CD4-positive, alpha-beta T cell treated with Interleukin-10 for 1 hour (primary cell): ENCODE measurements around the gene UROC1.

Source experiments
- DNase-seq: peaks from one replicate; pipeline ENCODE4 v3.0.0-alpha.2; 2020

The UROC1 gene

DNA sequence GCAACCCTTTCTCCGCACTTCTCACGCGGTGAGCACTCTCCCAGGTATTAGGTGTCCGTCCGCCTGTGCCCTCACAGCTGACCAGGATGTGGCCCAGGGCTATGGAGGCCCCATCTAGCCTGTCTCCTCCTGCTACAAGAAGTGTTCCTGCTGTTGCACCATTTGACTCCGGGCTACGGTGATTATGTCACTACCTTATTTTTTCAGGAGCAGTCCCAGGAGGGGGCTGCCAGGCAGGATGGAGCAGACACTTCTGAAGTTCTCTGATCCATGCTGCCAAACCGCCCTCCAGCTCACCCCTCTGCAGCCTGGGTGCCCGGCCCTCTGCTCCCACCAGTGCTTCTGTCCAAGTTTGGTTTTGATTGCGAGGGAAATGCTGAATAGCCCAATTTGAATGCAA is 78.8 kb downstream of the UROC1 start:
- no peak for DNase-seq

DNA sequence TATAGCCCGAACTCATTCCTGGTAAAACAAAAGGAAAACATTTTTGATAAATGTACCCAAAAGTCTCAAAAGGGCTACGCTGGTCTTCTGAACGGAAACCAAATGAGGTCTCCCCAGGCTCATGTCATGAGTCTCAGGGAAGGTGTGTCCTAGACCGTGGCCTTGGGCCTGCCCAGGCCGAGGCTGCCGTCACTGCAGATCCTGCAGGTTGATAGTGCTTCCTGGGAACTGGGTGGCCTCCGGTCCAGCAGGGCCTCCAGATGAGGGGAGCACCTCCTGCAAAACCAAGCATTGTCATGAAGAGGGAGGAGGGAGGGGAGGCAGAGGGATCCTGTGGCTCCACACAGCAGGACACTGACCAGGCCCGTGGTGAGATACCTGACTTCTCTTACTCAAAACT is 79.4 kb downstream of the UROC1 start:
- no peak for DNase-seq

DNA sequence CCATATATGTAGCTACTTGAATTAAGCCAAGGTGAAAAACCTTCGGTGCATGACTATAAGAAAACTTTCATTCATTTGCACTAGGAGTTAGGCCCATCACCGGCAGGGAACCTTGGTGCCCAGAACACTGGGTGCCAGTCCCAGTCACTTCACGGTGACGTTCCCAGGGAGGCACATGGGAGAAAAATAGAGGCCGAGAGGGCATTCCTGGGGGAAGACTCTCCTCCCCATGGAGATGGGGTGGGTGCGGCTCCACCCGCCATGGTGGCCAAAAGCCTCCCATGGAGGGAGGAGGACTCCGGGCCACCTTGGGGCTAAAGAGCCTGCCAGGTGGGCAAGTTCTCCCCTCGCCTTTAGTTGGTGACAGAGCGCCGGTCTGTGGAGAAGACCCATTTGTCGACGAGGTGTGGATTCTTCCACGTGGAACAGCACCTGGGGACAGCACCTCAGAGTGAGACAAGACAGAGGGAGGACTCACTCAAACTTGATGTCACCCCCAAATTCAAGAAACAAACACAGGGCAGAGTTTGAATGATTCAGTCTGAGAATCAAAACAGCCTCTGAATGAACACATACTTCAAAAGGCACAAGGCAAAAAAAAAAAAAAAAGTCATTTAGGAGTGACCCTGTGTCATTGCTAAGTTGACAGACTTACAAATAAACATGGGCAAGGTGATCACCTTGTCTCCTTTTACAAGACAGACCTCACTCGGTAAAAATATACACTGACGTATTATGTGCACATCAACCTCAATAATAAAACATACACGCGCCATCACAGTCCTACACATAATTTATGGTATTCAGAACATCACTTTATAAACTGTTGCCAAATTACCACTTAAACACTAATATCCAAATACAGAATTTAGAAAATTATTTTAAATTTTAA is 80.5 kb downstream of the UROC1 start:
- DNase-seq: no peak

DNA sequence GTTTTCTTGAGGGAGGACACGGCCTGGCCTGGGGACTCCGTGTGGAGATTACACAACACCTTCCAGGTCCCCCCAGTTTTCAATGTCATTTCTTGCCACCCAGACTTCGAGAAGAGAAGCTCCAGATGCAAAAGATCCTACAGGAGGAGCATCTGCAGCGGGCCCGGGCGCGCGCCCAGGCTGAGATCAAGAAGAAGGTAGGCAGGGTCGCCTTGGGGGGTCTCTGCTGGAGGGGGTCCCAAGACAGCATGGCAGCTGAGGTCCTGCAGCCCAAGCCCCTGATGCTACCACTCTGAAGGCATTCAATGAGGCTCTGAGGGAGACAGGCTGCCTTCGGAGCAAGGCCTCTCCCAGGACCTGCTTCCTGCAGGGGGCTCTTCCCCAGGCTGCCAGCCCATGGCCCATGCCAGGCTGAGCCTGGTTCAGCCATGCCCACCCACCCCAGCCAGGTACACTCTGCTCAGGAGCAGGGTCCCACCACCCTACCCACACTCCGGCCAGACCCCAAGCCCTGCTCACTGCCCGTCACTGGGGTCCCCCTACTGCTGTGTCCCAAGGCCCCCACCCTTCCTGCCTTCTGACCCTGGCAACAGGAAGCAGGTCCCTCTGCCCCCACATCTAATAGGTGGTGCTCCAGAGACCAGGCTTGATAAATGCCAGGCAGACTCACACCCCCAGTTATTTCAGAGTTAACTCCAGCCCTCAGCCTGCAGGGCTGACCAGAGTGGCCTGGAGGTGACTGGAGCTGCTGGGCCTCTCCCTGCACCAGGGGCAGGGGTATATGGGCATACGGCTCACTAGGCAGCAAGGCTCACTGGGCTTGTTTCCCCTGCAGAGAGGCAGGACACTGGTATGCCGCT is 81.9 kb downstream of the UROC1 start:
- DNase-seq: no peak

DNA sequence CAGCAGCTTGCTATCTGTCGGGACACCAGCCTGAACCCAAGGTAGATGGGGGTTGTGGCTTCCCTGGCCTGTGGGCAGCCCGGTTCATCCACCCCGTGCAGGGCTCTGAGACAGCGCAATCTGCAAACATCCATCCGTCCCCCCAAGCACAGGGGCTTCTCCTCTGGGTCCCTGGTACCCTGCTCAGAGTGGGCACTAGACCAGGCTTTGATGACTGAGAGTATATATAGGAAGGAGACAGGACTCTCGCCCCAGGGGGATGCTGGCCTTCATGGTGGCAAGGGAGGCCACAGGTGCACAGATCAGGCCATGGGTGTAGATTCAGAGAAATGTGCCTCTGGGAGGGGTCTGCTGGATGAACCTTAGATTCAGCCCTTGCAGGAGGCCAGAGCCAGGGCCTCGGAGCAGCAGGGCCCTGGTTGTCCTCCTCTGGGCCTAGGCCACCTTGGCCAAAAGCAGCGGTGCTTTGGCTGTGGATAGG is 82.6 kb downstream of the UROC1 start:
- no peak for DNase-seq

DNA sequence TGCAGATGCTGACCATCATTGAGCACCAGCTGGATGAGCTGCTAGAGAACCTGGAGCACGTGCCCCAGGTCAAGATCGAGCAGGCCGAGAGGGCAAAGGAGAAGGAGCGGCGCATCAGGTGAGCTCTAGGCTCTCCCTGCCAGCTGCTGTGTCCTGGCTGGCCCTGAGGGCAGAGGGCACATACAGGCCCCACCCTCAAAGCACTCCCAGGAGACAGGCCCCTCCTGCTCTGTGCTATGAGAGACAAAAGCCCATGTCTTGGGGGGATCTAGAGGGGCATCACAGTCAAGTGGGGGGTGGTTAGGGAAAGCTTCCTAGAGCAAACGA is 83.3 kb downstream of the UROC1 start:
- no peak for DNase-seq

DNA sequence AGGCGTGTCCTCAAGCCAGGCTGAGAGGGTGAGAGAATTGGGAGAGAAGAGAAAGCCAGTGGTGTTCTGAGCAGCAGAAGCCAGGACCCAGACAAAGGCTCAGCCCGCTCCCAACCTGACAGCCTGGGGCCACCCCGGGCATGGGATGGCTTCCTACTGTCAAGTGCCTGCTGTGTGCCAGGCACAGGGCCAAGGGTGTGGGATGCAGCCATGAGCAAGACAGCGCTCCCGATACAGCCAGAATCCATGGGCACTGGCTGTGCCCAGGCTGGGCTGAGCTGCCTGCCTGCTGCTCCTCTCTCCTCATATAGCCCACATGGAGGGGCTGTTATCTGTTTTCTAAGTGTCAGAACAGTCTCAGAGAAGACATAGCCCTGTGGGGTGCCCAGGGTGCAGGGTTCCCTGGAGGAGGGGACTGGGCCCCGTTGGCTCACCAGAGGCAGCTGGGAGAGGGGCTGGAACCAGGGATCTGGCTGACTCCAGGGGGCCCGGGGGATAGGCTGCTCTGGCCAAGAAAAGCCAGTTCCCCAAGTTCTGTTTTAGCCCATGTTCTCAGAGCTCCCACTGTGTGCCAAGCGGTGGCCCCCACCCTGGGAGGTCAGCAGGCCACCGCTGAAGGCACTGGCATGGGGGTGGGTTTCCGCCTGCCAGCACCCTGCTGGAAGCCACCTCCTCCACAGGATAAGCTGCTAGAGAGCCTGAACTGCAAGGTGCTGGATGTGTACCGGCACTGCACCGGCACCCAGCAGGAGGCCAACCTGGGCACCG is 83.9 kb downstream of the UROC1 start:
- no peak for DNase-seq

DNA sequence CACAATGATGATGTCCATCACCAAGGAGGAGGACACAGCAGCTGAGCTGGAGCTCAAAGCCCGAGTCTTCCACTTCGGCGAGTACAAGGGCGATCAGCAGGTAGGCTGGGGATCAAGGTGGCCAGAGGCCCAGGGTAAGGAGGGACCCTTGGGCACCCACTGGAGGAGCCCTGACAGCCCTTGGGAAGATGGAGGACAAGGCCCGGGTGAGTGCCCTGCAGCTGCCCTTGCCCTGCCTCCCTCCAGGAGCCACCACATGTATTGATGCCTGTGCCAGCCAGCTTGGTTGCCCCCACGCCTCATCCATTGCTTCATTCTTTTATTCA is 84.5 kb downstream of the UROC1 start:
- DNase-seq: no peak

DNA sequence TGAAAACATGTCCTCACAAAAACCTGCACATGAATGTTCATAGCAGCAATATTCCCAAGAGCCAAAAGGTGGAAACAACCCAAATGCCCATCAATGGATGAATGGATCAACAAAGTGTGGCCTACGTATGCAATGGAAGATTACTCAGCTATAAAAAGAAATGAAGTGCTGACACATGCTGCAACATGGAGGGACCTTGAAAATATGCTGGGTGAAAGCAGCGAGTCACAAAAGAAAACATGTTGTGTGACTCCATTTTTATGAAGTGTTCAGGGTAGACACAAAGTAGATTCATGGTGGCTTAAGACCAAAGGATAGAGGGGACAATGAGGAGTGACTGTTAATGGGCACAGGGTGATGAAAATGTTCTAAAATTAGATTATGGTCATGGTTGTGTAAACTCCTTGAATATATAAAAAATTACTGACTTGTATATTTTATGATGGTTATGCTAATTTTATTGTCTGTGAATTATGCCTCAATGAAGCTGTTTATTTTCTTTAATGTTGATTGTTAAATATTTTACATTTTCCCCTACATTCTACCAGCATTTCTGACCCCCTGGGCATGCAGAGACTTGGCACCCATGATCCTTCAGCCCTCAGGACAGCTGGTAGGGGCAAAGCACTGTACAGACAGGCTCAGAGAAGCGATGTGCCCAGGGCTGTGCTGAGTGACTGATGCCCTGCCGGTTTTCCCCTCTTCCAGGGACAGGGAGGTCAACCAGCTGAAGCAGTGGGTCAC is 85.0 kb downstream of the UROC1 start:
- no peak for DNase-seq
